HCT116 (cell line): ENCODE measurements around the gene PUSL1. TPM values are rescaled to one million over a fixed set of nuclear protein-coding genes. Genes with fewer than 3 reads are reported as not detected.

Experiments
- ATAC-seq: fragments of 200-7000 bp; cut with Tn5 transposase; 2 replicates; pipeline ENCODE4 v1.9.1; 2020; ENCODE audit warnings: mild to moderate bottlenecking, moderate library complexity
- BruUV-seq: library from RNA; stranded (reverse); fragments of 400-500 nt; replicated peaks from 2 replicates; lab custom pipeline; 2021; lab: Mats Ljungman, UMichigan
- CTCF ChIA-PET: fragments of 300-600 bp; sonication (Branson Sonifier 250); formaldehyde crosslinking; loops from one replicate; lab custom pipeline; 2021; ENCODE audit warnings: antibody characterized with exemption; lab: Charles Lee
- POLR2A ChIA-PET: fragments of 300-600, 350-600 bp; sonication (Branson Sonifier 250); formaldehyde crosslinking; loops from one replicate; lab custom pipeline; 2021; ENCODE audit warnings: antibody characterized with exemption; lab: Charles Lee
- RAD21 ChIA-PET, 2 experiments: fragments of 300-600 bp; sonication (Branson Sonifier 250); formaldehyde crosslinking; loops; one replicate each; lab custom pipeline; 2023; ENCODE audit warnings: low total read pairs in 2 of 2; ENCODE audit not compliant: uncharacterized antibody in 2 of 2, unreplicated experiment in 2 of 2, low non-redundant PET in 1 of 2; lab: Charles Lee
- DNase-seq: peaks from one replicate; pipeline ENCODE4 v3.0.0-alpha.2; 2010; ENCODE audit warnings: low read depth, low spot score
- H2AFZ ChIP-seq: fragments of 200-600 bp; shearing (Covaris generic), sonication (generic); 2 replicates; pipeline ENCODE4 v1.6.1; 2017; ENCODE audit warnings: low read depth, mixed run types, mixed read lengths, antibody characterized with exemption, low read length; ENCODE audit not compliant: poor library complexity, severe bottlenecking
- H3K27ac ChIP-seq: 2 replicates; pipeline ENCODE4 v1.5.1; 2012; ENCODE audit warnings: low read depth, low read length
- H3K27me3 ChIP-seq: fragments of 200-600 bp; sonication (generic); 2 replicates; pipeline ENCODE4 v1.6.1; 2016; ENCODE audit warnings: mixed run types, low read length, mixed read lengths; ENCODE audit not compliant: insufficient read depth
- H3K36me3 ChIP-seq, 2 experiments: fragments of 200-500 bp in 1 of 2; fragments of 200-600 bp in 1 of 2; sonication (Bioruptor generic) in 1 of 2; sonication (generic) in 1 of 2; 2 replicates each; pipeline versions ENCODE4 v1.5.1 to v1.6.1; 2014 to 2016; ENCODE audit warnings: low read length in 2 of 2, inconsistent platforms in 1 of 2, mixed read lengths in 1 of 2, mixed run types in 1 of 2; ENCODE audit not compliant: insufficient read depth in 2 of 2, control insufficient read depth in 1 of 2
- H3K4me1 ChIP-seq, 2 experiments: fragments of 200-600 bp in 1 of 2; sonication (generic) in 1 of 2; 2 replicates each; pipeline versions ENCODE4 v1.5.1 to v1.6.1; 2012 to 2017; ENCODE audit warnings: low read length in 2 of 2, inconsistent platforms in 1 of 2, mild to moderate bottlenecking in 1 of 2, mixed read lengths in 1 of 2, mixed run types in 1 of 2, moderate library complexity in 1 of 2; ENCODE audit not compliant: insufficient read depth in 2 of 2, control insufficient read depth in 1 of 2
- H3K4me2 ChIP-seq: fragments of 200-600 bp; sonication (generic); 2 replicates; pipeline ENCODE4 v1.6.1; 2017; ENCODE audit warnings: mixed run types, low read length, mixed read lengths
- H3K4me3 ChIP-seq, 2 experiments: fragments of 200-600 bp in 1 of 2; sonication (generic) in 1 of 2; replicated peaks in 1 of 2; 2 replicates each; pipeline ENCODE4 v1.5.1; 2011 to 2016; ENCODE audit warnings: low read length in 2 of 2, control low read depth in 1 of 2, low read depth in 1 of 2, mild to moderate bottlenecking in 1 of 2, mixed read lengths in 1 of 2, mixed run types in 1 of 2
- H3K79me2 ChIP-seq: fragments of 200-600 bp; sonication (generic); 2 replicates; pipeline ENCODE4 v1.6.1; 2017; ENCODE audit warnings: mild to moderate bottlenecking, mixed run types, low read length, moderate library complexity, mixed read lengths; ENCODE audit not compliant: insufficient read depth
- H3K9ac ChIP-seq: fragments of 200-600 bp; sonication (generic); 2 replicates; pipeline ENCODE4 v1.6.1; 2016; ENCODE audit warnings: low read length, mixed read lengths
- H3K9me2 ChIP-seq: fragments of 200-600 bp; sonication (generic), shearing (Covaris generic); 2 replicates; pipeline ENCODE4 v1.6.1; 2017; ENCODE audit warnings: mixed run types, mild to moderate bottlenecking, moderate library complexity; ENCODE audit not compliant: insufficient read depth
- H3K9me3 ChIP-seq, 2 experiments: fragments of 200-500 bp in 1 of 2; fragments of 200-600 bp in 1 of 2; sonication (Bioruptor generic) in 1 of 2; sonication (generic) in 1 of 2; 2 replicates each; pipeline ENCODE4 v1.6.1; 2014 to 2017; ENCODE audit warnings: low read length in 2 of 2, mixed read lengths in 2 of 2, inconsistent platforms in 1 of 2, low read depth in 1 of 2, mild to moderate bottlenecking in 1 of 2, mixed run types in 1 of 2, moderate library complexity in 1 of 2; ENCODE audit not compliant: control insufficient read depth in 1 of 2, insufficient read depth in 1 of 2
- H4K20me1 ChIP-seq: fragments of 200-600 bp; sonication (generic), shearing (Covaris generic); 2 replicates; pipeline ENCODE4 v1.6.1; 2017; ENCODE audit warnings: mixed run types, mild to moderate bottlenecking, moderate library complexity; ENCODE audit not compliant: insufficient read depth
- CBX3 ChIP-seq: IDR thresholded peaks from 2 replicates; pipeline ENCODE4 v1.6.1; 2012; ENCODE audit warnings: low read depth
- CEBPB ChIP-seq: IDR thresholded peaks from 2 replicates; pipeline ENCODE4 v1.6.1; 2012; ENCODE audit warnings: low read depth
- ELF1 ChIP-seq: IDR thresholded peaks from 2 replicates; pipeline ENCODE4 v1.6.1; 2012; ENCODE audit warnings: low read depth, borderline replicate concordance
- EZH2 ChIP-seq: fragments of 200-600 bp; sonication (generic); IDR thresholded peaks from 2 replicates; pipeline ENCODE4 v1.6.1; 2017; ENCODE audit warnings: antibody characterized with exemption, mixed run types
- JUND ChIP-seq: IDR thresholded peaks from 2 replicates; pipeline ENCODE4 v1.6.1; 2012
- POLR2A ChIP-seq: IDR thresholded peaks from 2 replicates; pipeline ENCODE4 v1.7.0; 2011; ENCODE audit warnings: borderline replicate concordance; ENCODE audit not compliant: insufficient read depth, insufficient read length; ENCODE audit errors: extremely low read depth
- POLR2AphosphoS5 ChIP-seq: IDR thresholded peaks from 2 replicates; pipeline ENCODE4 v1.6.1; 2011; ENCODE audit warnings: mild to moderate bottlenecking, low read depth, low read length, moderate library complexity
- RAD21 ChIP-seq: IDR thresholded peaks from 2 replicates; pipeline ENCODE4 v1.6.1; 2012; ENCODE audit warnings: low read depth, mild to moderate bottlenecking
- SIN3A ChIP-seq: IDR thresholded peaks from 2 replicates; pipeline ENCODE4 v1.6.1; 2012; ENCODE audit warnings: low read depth
- SP1 ChIP-seq: IDR thresholded peaks from 2 replicates; pipeline ENCODE4 v1.6.1; 2012; ENCODE audit warnings: low read depth
- SRF ChIP-seq: IDR thresholded peaks from 2 replicates; pipeline ENCODE4 v1.6.1; 2012; ENCODE audit warnings: low read depth
- TCF7L2 ChIP-seq: IDR thresholded peaks from 2 replicates; pipeline ENCODE4 v1.7.0; 2011; ENCODE audit warnings: borderline replicate concordance, inconsistent platforms; ENCODE audit not compliant: insufficient read depth, insufficient read length; ENCODE audit errors: extremely low read depth
- YY1 ChIP-seq: IDR thresholded peaks from 2 replicates; pipeline ENCODE4 v1.6.1; 2011; ENCODE audit warnings: low read length, low read depth, moderate library complexity, mild to moderate bottlenecking; ENCODE audit not compliant: insufficient replicate concordance; ENCODE audit errors: extremely low read depth
- ZFX ChIP-seq: fragments of 450-650 bp; IDR thresholded peaks from 2 replicates; pipeline ENCODE4 v1.6.1; 2017
- ZNF274 ChIP-seq: fragments of 200-500 bp; sonication (Bioruptor generic); IDR thresholded peaks from 2 replicates; pipeline ENCODE4 v1.6.1; 2014; ENCODE audit warnings: mild to moderate bottlenecking, low read depth, low read length, inconsistent platforms
- intact Hi-C: fragments of 100-400 bp; cut with micrococcal nuclease; formaldehyde crosslinking; loops from 2 replicates; pipeline ENCODE4 v1.10.0; 2022
- total RNA-seq: library from RNA; stranded (reverse); gene quantifications from one replicate; pipeline ENCODE4 v1.2.1, GENCODE V29; 2021; ENCODE audit not compliant: unreplicated experiment
- TF ChIP-seq, protein P1 (sequence below): IDR thresholded peaks from 2 replicates; pipeline ENCODE4 v1.6.1; 2012
- TF ChIP-seq, protein P2 (sequence below), 3 experiments: fragments of 200-600 bp in 1 of 3; sonication (generic) in 1 of 3; IDR thresholded peaks in 2 of 3; conservative IDR thresholded peaks in 1 of 3; 2 replicates each; pipeline ENCODE4 v1.5.1; 2012 to 2017; ENCODE audit warnings: low read depth in 2 of 3, low read length in 2 of 3, antibody characterized with exemption in 1 of 3, borderline replicate concordance in 1 of 3, control low read depth in 1 of 3, mild to moderate bottlenecking in 1 of 3, mixed read lengths in 1 of 3, mixed run types in 1 of 3, moderate library complexity in 1 of 3; ENCODE audit not compliant: insufficient read depth in 1 of 3
- TF ChIP-seq, protein P3 (sequence below): IDR thresholded peaks from 2 replicates; pipeline ENCODE4 v1.6.1; 2012; ENCODE audit warnings: low read depth
- TF ChIP-seq, protein P4 (sequence below): IDR thresholded peaks from 2 replicates; pipeline ENCODE4 v1.6.1; 2011; ENCODE audit warnings: mild to moderate bottlenecking, low read length, moderate library complexity; ENCODE audit not compliant: insufficient replicate concordance; ENCODE audit errors: extremely low read depth

PUSL1 gene
- total RNA-seq, 1 experiment from 2014 or later = 47.2 TPM

GRCh38 chr1:1270813-1271212 is 37.6 kb upstream of the PUSL1 start:
- CTCF ChIA-PET = no interaction called here
- RAD21 ChIA-PET = no interaction called here
- H3K27me3 ChIP-seq = no peaks in the 10 kb centered on the region
- no peak overlapping the region; the same call in 1 of the 2 replicates for H3K27ac ChIP-seq
- intact Hi-C loops = no loop called here
- peak overlapping the region; percentile 93 for H3K4me2 ChIP-seq
- TF ChIP-seq, protein P1, sequence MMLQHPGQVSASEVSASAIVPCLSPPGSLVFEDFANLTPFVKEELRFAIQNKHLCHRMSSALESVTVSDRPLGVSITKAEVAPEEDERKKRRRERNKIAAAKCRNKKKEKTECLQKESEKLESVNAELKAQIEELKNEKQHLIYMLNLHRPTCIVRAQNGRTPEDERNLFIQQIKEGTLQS = no peak
- no peak for TF ChIP-seq SRF
- TF ChIP-seq TCF7L2 = no peak
- no peak for TF ChIP-seq SP1
- TF ChIP-seq SIN3A = no peak
- TF ChIP-seq, protein P2, sequence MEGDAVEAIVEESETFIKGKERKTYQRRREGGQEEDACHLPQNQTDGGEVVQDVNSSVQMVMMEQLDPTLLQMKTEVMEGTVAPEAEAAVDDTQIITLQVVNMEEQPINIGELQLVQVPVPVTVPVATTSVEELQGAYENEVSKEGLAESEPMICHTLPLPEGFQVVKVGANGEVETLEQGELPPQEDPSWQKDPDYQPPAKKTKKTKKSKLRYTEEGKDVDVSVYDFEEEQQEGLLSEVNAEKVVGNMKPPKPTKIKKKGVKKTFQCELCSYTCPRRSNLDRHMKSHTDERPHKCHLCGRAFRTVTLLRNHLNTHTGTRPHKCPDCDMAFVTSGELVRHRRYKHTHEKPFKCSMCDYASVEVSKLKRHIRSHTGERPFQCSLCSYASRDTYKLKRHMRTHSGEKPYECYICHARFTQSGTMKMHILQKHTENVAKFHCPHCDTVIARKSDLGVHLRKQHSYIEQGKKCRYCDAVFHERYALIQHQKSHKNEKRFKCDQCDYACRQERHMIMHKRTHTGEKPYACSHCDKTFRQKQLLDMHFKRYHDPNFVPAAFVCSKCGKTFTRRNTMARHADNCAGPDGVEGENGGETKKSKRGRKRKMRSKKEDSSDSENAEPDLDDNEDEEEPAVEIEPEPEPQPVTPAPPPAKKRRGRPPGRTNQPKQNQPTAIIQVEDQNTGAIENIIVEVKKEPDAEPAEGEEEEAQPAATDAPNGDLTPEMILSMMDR (IDR thresholded peaks at IDR 0.05 in 2 of 3, conservative IDR thresholded peaks at IDR 0.05 in 1 of 3; ENCODE audit: borderline replicate concordance in 1 of 3, insufficient read depth in 1 of 3, low read depth in 2 of 3, low read length in 2 of 3) = no peak
- TF ChIP-seq, protein P3, sequence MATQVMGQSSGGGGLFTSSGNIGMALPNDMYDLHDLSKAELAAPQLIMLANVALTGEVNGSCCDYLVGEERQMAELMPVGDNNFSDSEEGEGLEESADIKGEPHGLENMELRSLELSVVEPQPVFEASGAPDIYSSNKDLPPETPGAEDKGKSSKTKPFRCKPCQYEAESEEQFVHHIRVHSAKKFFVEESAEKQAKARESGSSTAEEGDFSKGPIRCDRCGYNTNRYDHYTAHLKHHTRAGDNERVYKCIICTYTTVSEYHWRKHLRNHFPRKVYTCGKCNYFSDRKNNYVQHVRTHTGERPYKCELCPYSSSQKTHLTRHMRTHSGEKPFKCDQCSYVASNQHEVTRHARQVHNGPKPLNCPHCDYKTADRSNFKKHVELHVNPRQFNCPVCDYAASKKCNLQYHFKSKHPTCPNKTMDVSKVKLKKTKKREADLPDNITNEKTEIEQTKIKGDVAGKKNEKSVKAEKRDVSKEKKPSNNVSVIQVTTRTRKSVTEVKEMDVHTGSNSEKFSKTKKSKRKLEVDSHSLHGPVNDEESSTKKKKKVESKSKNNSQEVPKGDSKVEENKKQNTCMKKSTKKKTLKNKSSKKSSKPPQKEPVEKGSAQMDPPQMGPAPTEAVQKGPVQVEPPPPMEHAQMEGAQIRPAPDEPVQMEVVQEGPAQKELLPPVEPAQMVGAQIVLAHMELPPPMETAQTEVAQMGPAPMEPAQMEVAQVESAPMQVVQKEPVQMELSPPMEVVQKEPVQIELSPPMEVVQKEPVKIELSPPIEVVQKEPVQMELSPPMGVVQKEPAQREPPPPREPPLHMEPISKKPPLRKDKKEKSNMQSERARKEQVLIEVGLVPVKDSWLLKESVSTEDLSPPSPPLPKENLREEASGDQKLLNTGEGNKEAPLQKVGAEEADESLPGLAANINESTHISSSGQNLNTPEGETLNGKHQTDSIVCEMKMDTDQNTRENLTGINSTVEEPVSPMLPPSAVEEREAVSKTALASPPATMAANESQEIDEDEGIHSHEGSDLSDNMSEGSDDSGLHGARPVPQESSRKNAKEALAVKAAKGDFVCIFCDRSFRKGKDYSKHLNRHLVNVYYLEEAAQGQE = no peak
- no peak for TF ChIP-seq ELF1
- no peak for TF ChIP-seq EZH2
- TF ChIP-seq POLR2A = no peak
- no peak for TF ChIP-seq ZNF274
- no peak for TF ChIP-seq YY1
- no peak for TF ChIP-seq JUND
- TF ChIP-seq ZFX = no peak
- TF ChIP-seq, protein P4, sequence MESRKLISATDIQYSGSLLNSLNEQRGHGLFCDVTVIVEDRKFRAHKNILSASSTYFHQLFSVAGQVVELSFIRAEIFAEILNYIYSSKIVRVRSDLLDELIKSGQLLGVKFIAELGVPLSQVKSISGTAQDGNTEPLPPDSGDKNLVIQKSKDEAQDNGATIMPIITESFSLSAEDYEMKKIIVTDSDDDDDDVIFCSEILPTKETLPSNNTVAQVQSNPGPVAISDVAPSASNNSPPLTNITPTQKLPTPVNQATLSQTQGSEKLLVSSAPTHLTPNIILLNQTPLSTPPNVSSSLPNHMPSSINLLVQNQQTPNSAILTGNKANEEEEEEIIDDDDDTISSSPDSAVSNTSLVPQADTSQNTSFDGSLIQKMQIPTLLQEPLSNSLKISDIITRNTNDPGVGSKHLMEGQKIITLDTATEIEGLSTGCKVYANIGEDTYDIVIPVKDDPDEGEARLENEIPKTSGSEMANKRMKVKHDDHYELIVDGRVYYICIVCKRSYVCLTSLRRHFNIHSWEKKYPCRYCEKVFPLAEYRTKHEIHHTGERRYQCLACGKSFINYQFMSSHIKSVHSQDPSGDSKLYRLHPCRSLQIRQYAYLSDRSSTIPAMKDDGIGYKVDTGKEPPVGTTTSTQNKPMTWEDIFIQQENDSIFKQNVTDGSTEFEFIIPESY = no peak
- no peak for TF ChIP-seq RAD21
- TF ChIP-seq CEBPB = no peak
- no peak for TF ChIP-seq CBX3
- no peak for TF ChIP-seq POLR2AphosphoS5
- peaks cover 15 to 34% of the 10 kb centered on the region in 2 experiments; a peak in 3 of 4 replicates for H3K4me1 ChIP-seq
- POLR2A ChIA-PET = no interaction called here
- H3K4me3 ChIP-seq = no peak overlapping the region
- no peaks in the 10 kb centered on the region for H4K20me1 ChIP-seq
- peaks cover 65% of the 10 kb centered on the region for H3K79me2 ChIP-seq
- no peak overlapping the region for H3K9ac ChIP-seq
- DNase-seq = no peak
- no peaks in the 10 kb centered on the region for H3K9me3 ChIP-seq
- BruUV-seq = no TSS peak
- no peaks in the 10 kb centered on the region for H3K9me2 ChIP-seq
- H3K36me3 ChIP-seq = peaks cover 0 to 7% of the 10 kb centered on the region in 2 experiments; a peak in 2 of 4 replicates
- H2AFZ ChIP-seq = no peak overlapping the region
- no peak for ATAC-seq
